Fibroblast of the aortic adventitia (primary cell): ENCODE measurements around the gene RPL15. TPM values are rescaled to one million over a fixed set of nuclear protein-coding genes. Genes with fewer than 3 reads are reported as not detected.

Source experiments
- DNase-seq: peaks from one replicate; pipeline ENCODE4 v3.0.0-alpha.2; 2010; ENCODE audit warnings: low read depth
- H3K4me3 ChIP-seq: 2 replicates; pipeline ENCODE4 v1.5.1; 2011; ENCODE audit warnings: low read depth, mild to moderate bottlenecking, control low read depth, low read length, moderate library complexity
- CTCF ChIP-seq: IDR thresholded peaks from 2 replicates; pipeline ENCODE4 v1.5.1; 2011; ENCODE audit warnings: mild to moderate bottlenecking, low read length, control low read depth, inconsistent platforms; ENCODE audit not compliant: insufficient read depth
- total RNA-seq: library from RNA; depleted of rRNA; stranded (reverse); fragments of >200 nt; gene quantifications from 2 replicates; pipeline ENCODE4 v1.2.3, GENCODE V29; 2012; ENCODE audit warnings: low replicate concordance

Gene RPL15
- total RNA-seq, 1 donor: 2,953 TPM

GRCh38 chr3:23961066-23961465, 44.1 kb downstream of the RPL15 start:
- no peak for DNase-seq
- H3K4me3 ChIP-seq: no peak overlapping the region
- TF ChIP-seq CTCF: no peak

GRCh38 chr3:23961913-23962312, 45.0 kb downstream of the RPL15 start:
- DNase-seq: no peak
- no peak for TF ChIP-seq CTCF
- no peak overlapping the region for H3K4me3 ChIP-seq

- DNase-seq: no peak
- TF ChIP-seq CTCF: no peak
- H3K4me3 ChIP-seq: no peak overlapping the region
Measured at GRCh38 chr3:23964537-23965235, 47.8 kb downstream of the RPL15 start.

GRCh38 chr3:23966328-23966727, 49.4 kb downstream of the RPL15 start:
- H3K4me3 ChIP-seq: no peak overlapping the region
- DNase-seq: peak; percentile 81
- no peak for TF ChIP-seq CTCF

- TF ChIP-seq CTCF: no peak
- H3K4me3 ChIP-seq: no peak overlapping the region
- peak; percentile 27 for DNase-seq
Measured at GRCh38 chr3:23968463-23969184, 51.7 kb downstream of the RPL15 start.

GRCh38 chr3:23969393-23969792, 52.5 kb downstream of the RPL15 start:
- no peak overlapping the region for H3K4me3 ChIP-seq
- DNase-seq: no peak
- TF ChIP-seq CTCF: no peak

Other genes starting within 250 kb of the RPL15 start
- gene UBE2E1, start 111.2 kb upstream of the RPL15 start, total RNA-seq: 34.6 and 108 TPM in 2 replicates
- 20.9 and 35.8 TPM in 2 replicates for gene NKIRAS1, start 142 bp upstream of the RPL15 start, total RNA-seq
- 53.0 and 77.3 TPM in 2 replicates for gene NR1D2, start 28.2 kb downstream of the RPL15 start, total RNA-seq